Subcutaneous adipose tissue (tissue), 4 donors: Measurements from ENCODE around the gene LGR6. TPM values are rescaled to one million over a fixed set of nuclear protein-coding genes. Genes with fewer than 3 reads are reported as not detected.

Experiments used
- CTCF ChIP-seq: fragments of 450-650 bp; IDR thresholded peaks from one replicate; pipeline ENCODE4 v1.5.1; 2016; ENCODE audit warnings: low read depth, mild to moderate bottlenecking, control low read depth, antibody characterized with exemption, moderate library complexity
- total RNA-seq, 4 donors: library from RNA; depleted of rRNA; stranded (reverse); fragments of >200 nt; gene quantifications; one replicate each; pipeline ENCODE4 v1.1.0, GENCODE V29; 2016

LGR6 gene
- total RNA-seq, 4 donors from 2014 or later, result not detected

DNA sequence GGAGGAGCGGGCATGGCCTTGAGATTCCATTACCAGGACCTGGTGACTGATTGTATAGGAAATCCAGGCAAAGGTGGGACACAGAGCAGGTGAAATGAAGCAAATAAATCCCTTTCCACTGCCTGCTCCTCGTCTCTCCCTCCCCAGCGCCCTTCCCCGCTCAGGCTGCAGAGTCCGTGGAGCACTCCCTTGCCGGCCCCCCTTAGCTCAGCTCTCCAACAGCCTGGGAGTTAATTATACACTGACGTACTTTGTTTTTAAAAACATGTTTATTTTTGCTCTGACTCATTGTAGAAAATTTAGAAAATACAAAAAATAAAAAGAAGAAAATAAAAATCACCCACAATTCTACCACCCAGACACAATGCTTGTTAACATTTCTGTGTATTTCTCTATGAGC lies 61.7 kb downstream of the LGR6 start:
- TF ChIP-seq CTCF, result no peak

GRCh38 chr1:202259705-202260104 lies 66.1 kb downstream of the LGR6 start:
- no peak for TF ChIP-seq CTCF

DNA sequence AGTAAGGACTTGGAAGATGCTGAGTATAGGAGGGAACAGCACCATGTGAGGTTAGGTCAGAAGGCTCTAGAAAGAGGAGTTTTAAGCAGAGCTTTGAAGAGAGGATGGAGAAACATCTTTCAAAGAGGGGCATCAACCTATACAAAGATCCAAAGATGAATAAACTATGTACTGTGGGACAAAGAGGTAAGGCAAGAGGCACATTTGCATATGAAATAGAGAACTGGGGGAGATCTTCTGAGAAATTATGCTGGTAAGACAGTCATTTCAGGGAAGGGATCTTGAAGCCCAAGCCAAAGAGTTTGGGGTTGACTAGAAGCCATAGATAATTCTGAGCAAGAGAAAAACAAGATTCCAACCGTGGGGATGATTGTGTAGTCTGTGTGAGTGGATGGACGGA lies 70.0 kb downstream of the LGR6 start:
- TF ChIP-seq CTCF, result no peak

DNA sequence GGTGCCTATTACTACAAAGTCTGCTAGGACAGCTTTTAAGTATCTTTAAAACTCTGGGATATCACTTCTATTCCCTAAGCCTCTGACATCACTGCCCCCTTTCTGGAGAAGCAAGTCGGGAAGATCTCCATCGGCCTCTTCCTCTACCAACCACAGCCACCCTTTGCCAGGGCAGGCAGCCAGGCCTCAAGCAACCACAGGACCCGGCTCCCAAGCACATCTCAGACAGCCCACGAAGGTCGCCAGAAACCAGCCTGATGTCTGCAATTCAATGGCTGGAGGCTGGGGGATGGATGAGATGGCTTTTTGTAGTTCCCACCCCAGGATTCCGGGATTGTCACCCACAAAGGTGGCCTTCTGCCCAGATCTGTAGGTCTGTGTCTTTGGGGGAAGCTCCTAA lies 70.7 kb downstream of the LGR6 start:
- no peak for TF ChIP-seq CTCF

DNA sequence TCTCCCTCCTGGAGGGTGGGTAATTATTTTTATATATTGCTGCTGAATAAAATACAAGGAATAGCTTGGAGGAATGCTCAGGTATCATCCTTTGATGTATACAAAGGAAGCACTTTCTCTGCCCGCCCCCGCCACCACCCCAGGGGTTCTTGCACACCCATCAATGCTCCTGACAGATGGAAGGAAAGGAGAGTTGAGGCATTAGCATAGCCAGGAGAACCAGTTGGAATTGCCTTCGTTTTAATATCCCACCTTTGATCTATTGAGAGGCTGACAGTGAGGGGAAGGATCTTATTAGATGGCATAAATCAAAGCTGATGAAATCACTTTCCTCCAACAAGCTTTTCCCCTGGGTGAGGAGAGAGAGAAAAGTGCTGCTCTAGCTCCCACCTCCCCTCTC lies 71.1 kb downstream of the LGR6 start:
- no peak for TF ChIP-seq CTCF

DNA sequence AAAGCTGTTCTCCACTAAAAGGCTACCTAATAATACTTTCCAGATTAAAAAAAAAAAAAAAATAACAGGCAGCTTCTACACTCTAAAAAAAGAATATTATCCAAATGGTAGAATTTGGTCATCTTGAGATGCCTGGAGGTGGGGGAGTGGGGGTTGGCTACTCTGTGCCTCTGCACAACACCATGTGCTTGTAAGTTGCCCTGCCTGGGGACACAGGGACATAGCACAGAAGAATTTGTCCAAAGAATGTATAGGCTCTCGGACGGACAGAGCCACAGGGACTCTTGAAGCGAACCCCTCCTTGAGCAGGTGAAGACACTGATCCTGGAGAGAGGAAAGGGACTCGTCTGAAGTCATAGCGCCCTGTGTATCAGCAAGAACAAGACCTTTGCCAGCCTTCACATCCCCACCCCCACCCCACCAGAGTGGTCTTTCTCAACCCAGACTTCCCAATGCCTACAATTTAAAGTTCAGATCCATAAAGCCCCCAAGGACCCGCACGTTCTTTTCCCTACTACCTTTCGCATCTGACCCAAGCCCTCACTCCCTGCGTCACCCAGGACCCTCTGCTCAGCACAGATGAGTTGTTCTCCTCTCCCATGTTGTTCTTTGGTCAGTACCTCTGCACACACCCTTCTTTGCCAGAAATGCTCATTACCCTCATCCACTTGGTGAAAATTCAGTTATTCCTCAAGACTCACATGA lies 72.6 kb downstream of the LGR6 start:
- no peak for TF ChIP-seq CTCF

GRCh38 chr1:202268032-202268431 lies 74.4 kb downstream of the LGR6 start:
- TF ChIP-seq CTCF, result no peak
